K562 (cell line): ENCODE data around the gene LRP1-AS. TPM values are rescaled to one million over a fixed set of nuclear protein-coding genes. Genes with fewer than 3 reads are reported as not detected.

ENCODE experiments used
- CTBP1 ChIP-seq: fragments of 450-650 bp; IDR thresholded peaks from 2 replicates; pipeline ENCODE4 v1.6.1; 2016; ENCODE audit warnings: borderline replicate concordance
- MAZ ChIP-seq, 2 experiments: fragments of 450-650 bp in 1 of 2; sonication (generic) in 1 of 2; formaldehyde crosslinking; IDR thresholded peaks in 1 of 2; conservative IDR thresholded peaks in 1 of 2; 2 replicates each; pipeline versions ENCODE4 v1.4.0 to v1.5.0; 2020; ENCODE audit warnings: mild to moderate bottlenecking in 1 of 2, missing genetic modification reagents in 1 of 2
- MTA1 ChIP-seq: fragments of 450-650 bp; IDR thresholded peaks from 2 replicates; pipeline ENCODE4 v1.6.1; 2017; ENCODE audit warnings: borderline replicate concordance
- RB1 ChIP-seq: fragments of 450-650 bp; IDR thresholded peaks from 2 replicates; pipeline ENCODE4 v1.6.1; 2017; ENCODE audit warnings: low read depth, mild to moderate bottlenecking
- RUNX1 ChIP-seq: sonication (generic); IDR thresholded peaks from 2 replicates; pipeline ENCODE4 v1.6.1; 2016; ENCODE audit warnings: antibody characterized with exemption, low read depth
- STAG1 ChIP-seq: sonication (generic); formaldehyde crosslinking; IDR thresholded peaks from 2 replicates; pipeline ENCODE4 v1.5.0; 2020; ENCODE audit warnings: missing genetic modification reagents, borderline replicate concordance
- ZNF121 ChIP-seq: sonication (generic); formaldehyde crosslinking; conservative IDR thresholded peaks from 2 replicates; pipeline ENCODE4 v1.8.0; 2022; ENCODE audit warnings: missing genetic modification reagents
- polyA plus RNA-seq, 8 experiments: library from polyadenylated mRNA; depleted of rRNA in 4 of 8; stranded (reverse) in 5 of 8; unstranded in 3 of 8; fragments of >200 nt; fragmentation: Nextera tagmentation in 2 of 8; fragmentation: Illumina TruSeq in 1 of 8; extraction: Ambion mirVana in 2 of 8; extraction: Trizol in 1 of 8; gene quantifications; 2 replicates each; pipeline versions ENCODE4 v1.2.1 to v1.2.3, GENCODE V29; 2011 to 2014; ENCODE audit warnings: inconsistent platforms in 1 of 8, missing spikeins in 1 of 8
- total RNA-seq, 7 experiments: library from RNA; depleted of rRNA in 6 of 7; stranded (reverse); fragments of >200 nt in 6 of 7; fragmentation: Illumina TruSeq in 2 of 7; extraction: Trizol in 2 of 7; gene quantifications; 2 replicates each; pipeline versions ENCODE4 v1.2.1 to v1.2.3, GENCODE V29; 2011 to 2021; ENCODE audit warnings: low replicate concordance in 1 of 7
- TF ChIP-seq, protein P1 (sequence below): sonication (generic); formaldehyde crosslinking; IDR thresholded peaks from 2 replicates; pipeline ENCODE4 v1.8.0; 2022; ENCODE audit warnings: missing genetic modification reagents, mild to moderate bottlenecking, moderate library complexity, borderline replicate concordance
- TF ChIP-seq, protein P2 (sequence below), 2 experiments: fragments of 450-650 bp; formaldehyde crosslinking in 1 of 2; IDR thresholded peaks; 2 replicates each; pipeline versions ENCODE4 v1.4.0 to v1.6.1; 2014 to 2020; ENCODE audit warnings: mild to moderate bottlenecking in 2 of 2, borderline replicate concordance in 1 of 2, low read depth in 1 of 2
- TF ChIP-seq, protein P3 (sequence below): IDR thresholded peaks from 2 replicates; pipeline ENCODE4 v1.6.1; 2011; ENCODE audit warnings: borderline replicate concordance, low read depth, mild to moderate bottlenecking, moderate library complexity, low read length; ENCODE audit not compliant: insufficient read depth, poor library complexity, severe bottlenecking
- TF ChIP-seq, protein P4 (sequence below): sonication (generic); IDR thresholded peaks from 2 replicates; pipeline ENCODE4 v1.6.1; 2016
- TF ChIP-seq, protein P5 (sequence below), 2 experiments: fragments of 450-650 bp; IDR thresholded peaks; 2 replicates each; pipeline ENCODE4 v1.6.1; 2016

The LRP1-AS gene
- total and polyA plus RNA-seq, 9 of the 15 experiments (the other 6 are each of a cell fraction or from before 2014, with no cell fraction given), result not detected

DNA sequence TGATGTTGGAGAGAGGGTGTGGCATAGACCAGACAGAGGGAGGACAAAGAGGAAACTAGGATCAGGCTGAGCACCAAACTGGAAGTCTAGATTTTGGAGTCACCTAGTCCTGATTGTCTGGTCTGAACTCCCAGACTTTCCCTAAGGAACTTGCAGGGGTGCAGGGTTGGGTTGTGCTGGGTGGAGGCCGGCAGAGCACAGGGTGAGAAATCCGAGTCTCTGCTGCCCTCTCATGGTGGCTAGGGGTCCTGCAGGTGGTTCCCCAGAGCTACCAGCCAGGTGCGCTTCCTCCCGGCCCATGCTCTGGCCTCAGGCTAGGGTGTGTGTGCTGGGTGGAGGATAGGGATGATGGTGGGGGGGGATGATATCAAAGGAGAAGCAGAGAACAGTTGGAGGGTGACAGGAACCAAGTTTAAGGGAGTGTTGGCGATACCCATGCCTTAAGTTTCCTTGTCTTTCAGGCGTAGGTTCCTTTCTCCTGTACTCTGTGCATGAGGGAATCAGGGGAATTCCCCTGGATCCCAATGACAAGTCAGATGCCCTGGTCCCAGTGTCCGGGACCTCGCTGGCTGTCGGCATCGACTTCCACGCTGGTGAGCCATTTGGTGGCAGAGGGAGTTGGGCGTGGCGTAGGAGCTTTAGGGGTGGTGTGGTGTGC, 35.6 kb upstream of the LRP1-AS start (continued):
- TF ChIP-seq, protein P1, sequence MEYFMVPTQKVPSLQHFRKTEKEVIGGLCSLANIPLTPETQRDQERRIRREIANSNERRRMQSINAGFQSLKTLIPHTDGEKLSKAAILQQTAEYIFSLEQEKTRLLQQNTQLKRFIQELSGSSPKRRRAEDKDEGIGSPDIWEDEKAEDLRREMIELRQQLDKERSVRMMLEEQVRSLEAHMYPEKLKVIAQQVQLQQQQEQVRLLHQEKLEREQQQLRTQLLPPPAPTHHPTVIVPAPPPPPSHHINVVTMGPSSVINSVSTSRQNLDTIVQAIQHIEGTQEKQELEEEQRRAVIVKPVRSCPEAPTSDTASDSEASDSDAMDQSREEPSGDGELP (CRISPR knock-in tag), result peak; percentile 26; the same call in 1 of the 2 replicates
- 0 out of 2 replicates have a peak, but pooled peaks have one; percentile 13 for TF ChIP-seq MTA1
- peak; percentile 89; the same call in 1 of the 2 replicates for TF ChIP-seq STAG1 (CRISPR knock-in tag)
- TF ChIP-seq, protein P2, sequence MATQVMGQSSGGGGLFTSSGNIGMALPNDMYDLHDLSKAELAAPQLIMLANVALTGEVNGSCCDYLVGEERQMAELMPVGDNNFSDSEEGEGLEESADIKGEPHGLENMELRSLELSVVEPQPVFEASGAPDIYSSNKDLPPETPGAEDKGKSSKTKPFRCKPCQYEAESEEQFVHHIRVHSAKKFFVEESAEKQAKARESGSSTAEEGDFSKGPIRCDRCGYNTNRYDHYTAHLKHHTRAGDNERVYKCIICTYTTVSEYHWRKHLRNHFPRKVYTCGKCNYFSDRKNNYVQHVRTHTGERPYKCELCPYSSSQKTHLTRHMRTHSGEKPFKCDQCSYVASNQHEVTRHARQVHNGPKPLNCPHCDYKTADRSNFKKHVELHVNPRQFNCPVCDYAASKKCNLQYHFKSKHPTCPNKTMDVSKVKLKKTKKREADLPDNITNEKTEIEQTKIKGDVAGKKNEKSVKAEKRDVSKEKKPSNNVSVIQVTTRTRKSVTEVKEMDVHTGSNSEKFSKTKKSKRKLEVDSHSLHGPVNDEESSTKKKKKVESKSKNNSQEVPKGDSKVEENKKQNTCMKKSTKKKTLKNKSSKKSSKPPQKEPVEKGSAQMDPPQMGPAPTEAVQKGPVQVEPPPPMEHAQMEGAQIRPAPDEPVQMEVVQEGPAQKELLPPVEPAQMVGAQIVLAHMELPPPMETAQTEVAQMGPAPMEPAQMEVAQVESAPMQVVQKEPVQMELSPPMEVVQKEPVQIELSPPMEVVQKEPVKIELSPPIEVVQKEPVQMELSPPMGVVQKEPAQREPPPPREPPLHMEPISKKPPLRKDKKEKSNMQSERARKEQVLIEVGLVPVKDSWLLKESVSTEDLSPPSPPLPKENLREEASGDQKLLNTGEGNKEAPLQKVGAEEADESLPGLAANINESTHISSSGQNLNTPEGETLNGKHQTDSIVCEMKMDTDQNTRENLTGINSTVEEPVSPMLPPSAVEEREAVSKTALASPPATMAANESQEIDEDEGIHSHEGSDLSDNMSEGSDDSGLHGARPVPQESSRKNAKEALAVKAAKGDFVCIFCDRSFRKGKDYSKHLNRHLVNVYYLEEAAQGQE (IDR thresholded peaks at IDR 0.05; ENCODE audit: borderline replicate concordance), result peak; percentile 77
- TF ChIP-seq, protein P2 (CRISPR knock-in tag; IDR thresholded peaks at IDR 0.05; ENCODE audit: low read depth), result no peak
- TF ChIP-seq MAZ (CRISPR knock-in tag; conservative IDR thresholded peaks at IDR 0.05 in 1 of 2, IDR thresholded peaks at IDR 0.05 in 1 of 2), result peak; percentile 4 to 50; a peak in 2 of 4 replicates
- peak; percentile 51; the same call in 1 of the 2 replicates for TF ChIP-seq CTBP1
- TF ChIP-seq, protein P3, sequence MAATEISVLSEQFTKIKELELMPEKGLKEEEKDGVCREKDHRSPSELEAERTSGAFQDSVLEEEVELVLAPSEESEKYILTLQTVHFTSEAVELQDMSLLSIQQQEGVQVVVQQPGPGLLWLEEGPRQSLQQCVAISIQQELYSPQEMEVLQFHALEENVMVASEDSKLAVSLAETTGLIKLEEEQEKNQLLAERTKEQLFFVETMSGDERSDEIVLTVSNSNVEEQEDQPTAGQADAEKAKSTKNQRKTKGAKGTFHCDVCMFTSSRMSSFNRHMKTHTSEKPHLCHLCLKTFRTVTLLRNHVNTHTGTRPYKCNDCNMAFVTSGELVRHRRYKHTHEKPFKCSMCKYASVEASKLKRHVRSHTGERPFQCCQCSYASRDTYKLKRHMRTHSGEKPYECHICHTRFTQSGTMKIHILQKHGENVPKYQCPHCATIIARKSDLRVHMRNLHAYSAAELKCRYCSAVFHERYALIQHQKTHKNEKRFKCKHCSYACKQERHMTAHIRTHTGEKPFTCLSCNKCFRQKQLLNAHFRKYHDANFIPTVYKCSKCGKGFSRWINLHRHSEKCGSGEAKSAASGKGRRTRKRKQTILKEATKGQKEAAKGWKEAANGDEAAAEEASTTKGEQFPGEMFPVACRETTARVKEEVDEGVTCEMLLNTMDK, result no peak
- TF ChIP-seq RB1, result peak; percentile 64; the same call in 1 of the 2 replicates
- TF ChIP-seq, protein P4, sequence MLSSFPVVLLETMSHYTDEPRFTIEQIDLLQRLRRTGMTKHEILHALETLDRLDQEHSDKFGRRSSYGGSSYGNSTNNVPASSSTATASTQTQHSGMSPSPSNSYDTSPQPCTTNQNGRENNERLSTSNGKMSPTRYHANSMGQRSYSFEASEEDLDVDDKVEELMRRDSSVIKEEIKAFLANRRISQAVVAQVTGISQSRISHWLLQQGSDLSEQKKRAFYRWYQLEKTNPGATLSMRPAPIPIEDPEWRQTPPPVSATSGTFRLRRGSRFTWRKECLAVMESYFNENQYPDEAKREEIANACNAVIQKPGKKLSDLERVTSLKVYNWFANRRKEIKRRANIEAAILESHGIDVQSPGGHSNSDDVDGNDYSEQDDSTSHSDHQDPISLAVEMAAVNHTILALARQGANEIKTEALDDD, result no peak
- no peak for TF ChIP-seq RUNX1
- no peak for TF ChIP-seq ZNF121 (CRISPR knock-in tag)
- TF ChIP-seq, protein P5, sequence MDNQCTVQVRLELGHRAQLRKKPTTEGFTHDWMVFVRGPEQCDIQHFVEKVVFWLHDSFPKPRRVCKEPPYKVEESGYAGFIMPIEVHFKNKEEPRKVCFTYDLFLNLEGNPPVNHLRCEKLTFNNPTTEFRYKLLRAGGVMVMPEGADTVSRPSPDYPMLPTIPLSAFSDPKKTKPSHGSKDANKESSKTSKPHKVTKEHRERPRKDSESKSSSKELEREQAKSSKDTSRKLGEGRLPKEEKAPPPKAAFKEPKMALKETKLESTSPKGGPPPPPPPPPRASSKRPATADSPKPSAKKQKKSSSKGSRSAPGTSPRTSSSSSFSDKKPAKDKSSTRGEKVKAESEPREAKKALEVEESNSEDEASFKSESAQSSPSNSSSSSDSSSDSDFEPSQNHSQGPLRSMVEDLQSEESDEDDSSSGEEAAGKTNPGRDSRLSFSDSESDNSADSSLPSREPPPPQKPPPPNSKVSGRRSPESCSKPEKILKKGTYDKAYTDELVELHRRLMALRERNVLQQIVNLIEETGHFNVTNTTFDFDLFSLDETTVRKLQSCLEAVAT (IDR thresholded peaks at IDR 0.05), result no peak
